ENCODE data around the gene LYAR. TPM values are rescaled to one million over a fixed set of nuclear protein-coding genes. Genes with fewer than 3 reads are reported as not detected.

Gene LYAR
- total and polyA plus RNA-seq, 2 of the 13 experiments (the other 11 are each of a cell fraction or from before 2014, with no cell fraction given) = 7.8 to 94.2 TPM

DNA sequence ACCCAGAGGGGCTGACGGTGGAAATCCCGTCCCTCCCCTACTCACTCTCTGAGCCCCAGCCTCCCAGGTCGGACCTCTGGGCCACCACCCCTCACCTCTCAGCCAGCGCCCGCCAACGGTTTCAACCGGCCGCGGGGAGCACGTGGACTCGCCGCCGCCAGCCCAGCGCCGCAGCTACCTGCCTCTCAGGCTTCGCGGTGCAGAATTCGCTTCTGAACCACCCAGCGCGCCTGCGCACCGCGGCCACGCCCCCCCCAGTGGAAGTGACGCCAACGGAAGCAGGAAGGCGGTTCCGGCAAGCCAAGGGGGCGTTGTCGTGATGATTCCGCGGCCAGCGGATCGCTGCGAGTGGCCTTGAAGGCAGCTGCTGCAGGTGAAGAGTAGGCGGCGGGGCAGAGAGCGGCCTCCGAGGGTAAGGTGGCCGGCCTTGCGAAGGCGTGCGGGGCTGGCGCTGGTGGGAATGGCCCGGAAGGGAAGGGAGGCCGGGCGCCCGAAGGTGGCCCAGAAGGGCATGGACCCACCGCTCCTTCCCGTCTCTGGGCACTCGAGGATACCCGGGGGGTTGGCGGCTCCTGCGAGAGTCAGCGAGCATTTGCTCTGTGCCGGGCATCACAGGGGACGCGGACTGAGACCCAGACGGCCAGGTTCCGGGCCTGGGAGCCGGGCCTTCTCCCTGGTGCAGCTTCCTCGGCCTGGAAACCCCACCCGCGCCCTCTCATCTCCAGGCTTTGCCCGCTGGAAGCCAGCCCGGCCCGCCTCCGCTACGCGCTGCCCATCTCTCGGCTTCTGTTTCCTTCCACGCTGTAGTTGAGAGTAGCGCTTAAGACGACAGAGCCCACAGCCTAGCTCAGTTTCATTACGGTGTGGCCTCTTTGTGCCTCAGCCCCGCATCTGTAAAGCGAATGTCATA lies at the start of gene LYAR, which contains the start of gene ZBTB49 (continued):
- TF ChIP-seq MTF2 (CRISPR knock-in tag; IDR thresholded peaks at IDR 0.05; ENCODE audit: borderline replicate concordance) = 0 out of 2 replicates have a peak, but pooled peaks have one; percentile 37
- peak; percentile 92 for TF ChIP-seq THAP11 (CRISPR knock-in tag; IDR thresholded peaks at IDR 0.05)
- no peak; the same call in 1 of the 2 replicates for TF ChIP-seq ZC3H13 (CRISPR knock-in tag; IDR thresholded peaks at IDR 0.05)
- 0 out of 2 replicates have a peak, but pooled peaks have one; percentile 81 for TF ChIP-seq ZNF670 (CRISPR knock-in tag; IDR thresholded peaks at IDR 0.05; ENCODE audit: borderline replicate concordance)
- TF ChIP-seq ZBTB20 (CRISPR knock-in tag; IDR thresholded peaks at IDR 0.05; ENCODE audit: borderline replicate concordance, low read depth) = 0 out of 2 replicates have a peak, but pooled peaks have one; percentile 36
- peak; percentile 93 for TF ChIP-seq DMAP1 (CRISPR knock-in tag; IDR thresholded peaks at IDR 0.05)
- TF ChIP-seq, protein P1, sequence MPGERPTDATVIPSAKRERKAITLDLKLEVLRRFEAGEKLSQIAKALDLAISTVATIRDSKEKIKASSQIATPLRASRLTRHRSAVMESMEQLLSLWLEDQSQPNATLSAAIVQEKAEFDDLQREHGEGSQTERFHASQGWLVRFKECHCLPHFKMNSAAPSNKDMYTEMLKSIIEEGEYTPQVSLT (CRISPR knock-in tag; IDR thresholded peaks at IDR 0.05; ENCODE audit: borderline replicate concordance, low read depth) = no peak
- peak; percentile 31; the same call in 1 of the 2 replicates for TF ChIP-seq SIN3A (IDR thresholded peaks at IDR 0.05; ENCODE audit: borderline replicate concordance, low read depth, low read length)
- TF ChIP-seq ZNF773 (CRISPR knock-in tag; IDR thresholded peaks at IDR 0.05; ENCODE audit: borderline replicate concordance) = 0 out of 2 replicates have a peak, but pooled peaks have one; percentile 17
- peak; percentile 87; the same call in 1 of the 2 replicates for TF ChIP-seq BATF2 (CRISPR knock-in tag; IDR thresholded peaks at IDR 0.05)
- TF ChIP-seq CBFB (CRISPR knock-in tag; IDR thresholded peaks at IDR 0.05) = no peak
- TF ChIP-seq SP4 (CRISPR knock-in tag; IDR thresholded peaks at IDR 0.05) = peak; percentile 67
- TF ChIP-seq ZNF737 (CRISPR knock-in tag; IDR thresholded peaks at IDR 0.05; ENCODE audit: borderline replicate concordance) = no peak
- TF ChIP-seq ZSCAN5A (CRISPR knock-in tag; IDR thresholded peaks at IDR 0.05; ENCODE audit: borderline replicate concordance) = peak; percentile 57; the same call in 1 of the 2 replicates
- TF ChIP-seq, protein P2, sequence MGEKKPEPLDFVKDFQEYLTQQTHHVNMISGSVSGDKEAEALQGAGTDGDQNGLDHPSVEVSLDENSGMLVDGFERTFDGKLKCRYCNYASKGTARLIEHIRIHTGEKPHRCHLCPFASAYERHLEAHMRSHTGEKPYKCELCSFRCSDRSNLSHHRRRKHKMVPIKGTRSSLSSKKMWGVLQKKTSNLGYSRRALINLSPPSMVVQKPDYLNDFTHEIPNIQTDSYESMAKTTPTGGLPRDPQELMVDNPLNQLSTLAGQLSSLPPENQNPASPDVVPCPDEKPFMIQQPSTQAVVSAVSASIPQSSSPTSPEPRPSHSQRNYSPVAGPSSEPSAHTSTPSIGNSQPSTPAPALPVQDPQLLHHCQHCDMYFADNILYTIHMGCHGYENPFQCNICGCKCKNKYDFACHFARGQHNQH (CRISPR knock-in tag; IDR thresholded peaks at IDR 0.05) = peak; percentile 72; the same call in 1 of the 2 replicates
- TF ChIP-seq, protein P3, sequence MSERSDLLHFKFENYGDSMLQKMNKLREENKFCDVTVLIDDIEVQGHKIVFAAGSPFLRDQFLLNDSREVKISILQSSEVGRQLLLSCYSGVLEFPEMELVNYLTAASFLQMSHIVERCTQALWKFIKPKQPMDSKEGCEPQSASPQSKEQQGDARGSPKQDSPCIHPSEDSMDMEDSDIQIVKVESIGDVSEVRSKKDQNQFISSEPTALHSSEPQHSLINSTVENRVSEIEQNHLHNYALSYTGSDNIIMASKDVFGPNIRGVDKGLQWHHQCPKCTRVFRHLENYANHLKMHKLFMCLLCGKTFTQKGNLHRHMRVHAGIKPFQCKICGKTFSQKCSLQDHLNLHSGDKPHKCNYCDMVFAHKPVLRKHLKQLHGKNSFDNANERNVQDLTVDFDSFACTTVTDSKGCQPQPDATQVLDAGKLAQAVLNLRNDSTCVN (CRISPR knock-in tag; IDR thresholded peaks at IDR 0.05; ENCODE audit: borderline replicate concordance) = no peak; the same call in none of the 2 replicates
- no peak for TF ChIP-seq ZNF569 (CRISPR knock-in tag; IDR thresholded peaks at IDR 0.05; ENCODE audit: borderline replicate concordance)
- TF ChIP-seq FUBP1 (CRISPR knock-in tag; IDR thresholded peaks at IDR 0.05; ENCODE audit: borderline replicate concordance) = no peak
- no peak for TF ChIP-seq NONO (IDR thresholded peaks at IDR 0.05)
- TF ChIP-seq NONO (CRISPR knock-in tag; conservative IDR thresholded peaks at IDR 0.05) = peak; percentile 96

Measured in HepG2 (cell line).